Activated CD8-positive, alpha-beta memory T cell treated with anti-CD3 and anti-CD28 coated beads for 1 hour (primary cell): ENCODE measurements around the gene MCTP2.

Experiments used
- DNase-seq, 2 donors: peaks; one replicate each; pipeline ENCODE4 v3.0.0-alpha.2; 2020; ENCODE audit warnings: low read depth in 1 of 2; ENCODE audit errors: extremely low read depth in 1 of 2

MCTP2 gene

GRCh38 chr15:94293411-94294402, 62.3 kb downstream of the MCTP2 start:
- DNase-seq: no peak

GRCh38 chr15:94294556-94294955, 63.2 kb downstream of the MCTP2 start:
- no peak for DNase-seq

GRCh38 chr15:94295275-94295674, 63.9 kb downstream of the MCTP2 start:
- no peak for DNase-seq

- no peak for DNase-seq
These were observed 65.4 kb downstream of the MCTP2 start for GRCh38 chr15:94296717-94297116.

- DNase-seq: no peak
These were observed 66.2 kb downstream of the MCTP2 start for GRCh38 chr15:94297558-94297957.

GRCh38 chr15:94298364-94298763, 67.0 kb downstream of the MCTP2 start:
- no peak for DNase-seq

GRCh38 chr15:94300612-94301011, 69.3 kb downstream of the MCTP2 start:
- no peak for DNase-seq

GRCh38 chr15:94305133-94305532, 73.8 kb downstream of the MCTP2 start:
- no peak for DNase-seq

GRCh38 chr15:94306700-94307650, 75.6 kb downstream of the MCTP2 start:
- DNase-seq: no peak

GRCh38 chr15:94312946-94313345, 81.6 kb downstream of the MCTP2 start:
- DNase-seq: no peak

GRCh38 chr15:94314639-94315038, 83.3 kb downstream of the MCTP2 start:
- DNase-seq: no peak

GRCh38 chr15:94317211-94317610, 85.8 kb downstream of the MCTP2 start:
- DNase-seq: no peak

GRCh38 chr15:94322141-94322540, 90.8 kb downstream of the MCTP2 start:
- no peak for DNase-seq

- DNase-seq: no peak
These were observed 91.7 kb downstream of the MCTP2 start for GRCh38 chr15:94323076-94323475.

- DNase-seq: peak in 1 of 2 donors; percentile 29
These were observed 92.9 kb downstream of the MCTP2 start for GRCh38 chr15:94324117-94324826.

- no peak for DNase-seq
These were observed 93.7 kb downstream of the MCTP2 start for GRCh38 chr15:94324835-94325767.

- no peak for DNase-seq
These were observed 96.1 kb downstream of the MCTP2 start for GRCh38 chr15:94327356-94327936.

GRCh38 chr15:94331731-94332130, 100.4 kb downstream of the MCTP2 start:
- no peak for DNase-seq

GRCh38 chr15:94335616-94336015, 104.3 kb downstream of the MCTP2 start:
- no peak for DNase-seq
